Breast epithelium (tissue), 4 donors: Measurements from ENCODE around the gene STARD3. TPM values are rescaled to one million over a fixed set of nuclear protein-coding genes. Genes with fewer than 3 reads are reported as not detected.
A peak's percentile ranks its signal among the peaks of the same experiment; 100 is the strongest.

Experiments used
- DNase-seq, 2 donors: peaks; one replicate each; pipeline ENCODE4 v3.0.0-alpha.2; 2019; ENCODE audit warnings: low spot score in 2 of 2
- H3K27ac ChIP-seq, 2 donors: fragments of 200-600 bp; sonication (generic) in 1 of 2; one replicate each; pipeline ENCODE4 v1.5.1; 2016 to 2019; ENCODE audit warnings: mild to moderate bottlenecking in 1 of 2
- H3K27me3 ChIP-seq, 2 donors: fragments of 200-600 bp; sonication (generic) in 1 of 2; one replicate each; pipeline versions ENCODE4 v1.5.1 to v1.6.0; 2017 to 2019; ENCODE audit warnings: control low read depth in 1 of 2, mild to moderate bottlenecking in 1 of 2
- H3K36me3 ChIP-seq: fragments of 200-600 bp; one replicate; pipeline ENCODE4 v1.5.1; 2019
- H3K4me1 ChIP-seq, 2 donors: fragments of 200-600 bp; sonication (generic); one replicate each; pipeline ENCODE4 v1.5.1; 2016 to 2019; ENCODE audit warnings: control low read depth in 1 of 2
- H3K4me3 ChIP-seq, 3 donors: fragments of 200-600 bp; sonication (generic); 1 replicate in 2 of 3; 2 replicates in 1 of 3; pipeline ENCODE4 v1.5.1; 2016 to 2019; ENCODE audit warnings: mild to moderate bottlenecking in 3 of 3, moderate library complexity in 2 of 3
- H3K9me3 ChIP-seq, 2 donors: fragments of 200-600 bp; sonication (generic) in 1 of 2; one replicate each; pipeline ENCODE4 v1.5.1; 2016 to 2019; ENCODE audit warnings: control low read depth in 1 of 2
- POLR2A ChIP-seq: fragments of 450-650 bp; IDR thresholded peaks from one replicate; pipeline ENCODE4 v1.6.1; 2016; ENCODE audit warnings: antibody characterized with exemption, mild to moderate bottlenecking, moderate library complexity
- POLR2AphosphoS5 ChIP-seq, 3 donors: sonication (generic); formaldehyde crosslinking; IDR thresholded peaks; one replicate each; pipeline ENCODE4 v1.6.1; 2017; ENCODE audit warnings: antibody characterized with exemption in 3 of 3
- intact Hi-C: fragments of 100-400 bp; cut with DNase I; formaldehyde crosslinking; loops from one replicate; pipeline ENCODE4 v1.15.1; 2023; ENCODE audit warnings: low total_unique reads
- total RNA-seq, 3 donors: library from RNA; depleted of rRNA; stranded (reverse); fragments of >200 nt; gene quantifications; one replicate each; pipeline ENCODE4 v1.1.0, GENCODE V29; 2016
- TF ChIP-seq, protein P1 (sequence below), 3 donors: fragments of 450-650 bp; IDR thresholded peaks; one replicate each; pipeline ENCODE4 v1.5.1; 2016 to 2017; ENCODE audit warnings: antibody characterized with exemption in 3 of 3, mild to moderate bottlenecking in 3 of 3, moderate library complexity in 3 of 3

The STARD3 gene
- total RNA-seq, 3 donors from 2014 or later: 37.0 to 43.9 (median 42.0) TPM

DNA sequence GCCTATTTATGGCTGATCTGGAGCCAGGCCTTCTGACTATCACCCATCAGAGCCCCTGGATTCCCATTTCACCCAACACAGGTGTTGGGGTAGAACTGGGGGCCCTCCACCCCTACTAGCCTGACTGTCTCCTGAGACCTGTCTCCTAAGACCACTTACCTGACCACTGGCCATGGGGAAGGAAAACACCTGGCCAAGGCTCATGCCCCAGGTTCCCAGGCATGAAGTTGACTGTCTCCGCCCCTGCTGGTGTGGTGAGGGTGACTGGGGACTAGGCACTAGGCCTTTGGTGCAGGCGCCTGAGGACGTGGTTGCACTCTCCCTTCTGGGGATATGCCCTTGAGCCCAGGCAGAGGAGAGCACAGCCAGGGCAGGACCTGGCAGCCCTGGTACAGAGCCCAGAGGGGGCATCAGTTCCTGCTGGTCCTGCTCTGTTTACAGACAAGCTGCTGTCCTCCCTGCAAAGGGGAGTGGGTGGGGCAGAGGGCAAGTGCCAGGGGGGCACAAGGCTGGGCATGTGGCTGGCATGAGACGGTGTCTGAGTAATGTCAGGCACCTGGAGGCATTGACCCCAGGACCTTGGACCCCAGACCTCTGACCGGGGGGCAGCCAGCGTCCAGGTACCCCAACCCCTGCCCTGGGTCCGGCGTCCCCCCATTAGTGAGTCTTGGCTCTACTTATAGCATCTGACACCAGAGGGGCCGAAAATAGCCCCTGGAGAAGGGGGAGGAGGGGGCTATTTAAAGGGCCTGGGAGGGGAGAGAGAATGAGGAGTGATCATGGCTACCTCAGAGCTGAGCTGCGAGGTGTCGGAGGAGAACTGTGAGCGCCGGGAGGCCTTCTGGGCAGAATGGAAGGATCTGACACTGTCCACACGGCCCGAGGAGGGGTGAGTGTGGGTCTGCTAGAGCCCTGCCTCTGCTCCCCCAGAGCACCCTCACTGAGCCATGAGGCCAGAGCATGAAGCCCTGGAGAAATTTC, 27.9 kb downstream of the STARD3 start, which contains the start of gene TCAP:
Gene TCAP (plus strand): TSS at position 769 of the 981 bp plus-strand sequence. CDS start 11 bp downstream, at position 780.
- H3K4me1 ChIP-seq: peaks cover 16 to 34% of the 10 kb centered on the region in 2 donors
- H3K9me3 ChIP-seq: no peaks in the 10 kb centered on the region
- TF ChIP-seq POLR2AphosphoS5 (IDR thresholded peaks at IDR 0.05) (no peak), POLR2A (no peak)
- TF ChIP-seq, protein P1, sequence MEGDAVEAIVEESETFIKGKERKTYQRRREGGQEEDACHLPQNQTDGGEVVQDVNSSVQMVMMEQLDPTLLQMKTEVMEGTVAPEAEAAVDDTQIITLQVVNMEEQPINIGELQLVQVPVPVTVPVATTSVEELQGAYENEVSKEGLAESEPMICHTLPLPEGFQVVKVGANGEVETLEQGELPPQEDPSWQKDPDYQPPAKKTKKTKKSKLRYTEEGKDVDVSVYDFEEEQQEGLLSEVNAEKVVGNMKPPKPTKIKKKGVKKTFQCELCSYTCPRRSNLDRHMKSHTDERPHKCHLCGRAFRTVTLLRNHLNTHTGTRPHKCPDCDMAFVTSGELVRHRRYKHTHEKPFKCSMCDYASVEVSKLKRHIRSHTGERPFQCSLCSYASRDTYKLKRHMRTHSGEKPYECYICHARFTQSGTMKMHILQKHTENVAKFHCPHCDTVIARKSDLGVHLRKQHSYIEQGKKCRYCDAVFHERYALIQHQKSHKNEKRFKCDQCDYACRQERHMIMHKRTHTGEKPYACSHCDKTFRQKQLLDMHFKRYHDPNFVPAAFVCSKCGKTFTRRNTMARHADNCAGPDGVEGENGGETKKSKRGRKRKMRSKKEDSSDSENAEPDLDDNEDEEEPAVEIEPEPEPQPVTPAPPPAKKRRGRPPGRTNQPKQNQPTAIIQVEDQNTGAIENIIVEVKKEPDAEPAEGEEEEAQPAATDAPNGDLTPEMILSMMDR (IDR thresholded peaks at IDR 0.05): no peak
- H3K27me3 ChIP-seq: peaks cover 3 to 8% of the 10 kb centered on the region in 2 donors
- H3K4me3 ChIP-seq: no peak within 1 kb of the TSS
- peak within 1 kb of the TSS; percentile 68 to 76 for H3K27ac ChIP-seq
- no peak for DNase-seq
- intact Hi-C loops: loop anchor here (1.0 kb wide), 1 partner anchor 54 kb away; no protein-coding TSS in a partner anchor
- peaks cover 6% of the 10 kb centered on the region for H3K36me3 ChIP-seq

DNA sequence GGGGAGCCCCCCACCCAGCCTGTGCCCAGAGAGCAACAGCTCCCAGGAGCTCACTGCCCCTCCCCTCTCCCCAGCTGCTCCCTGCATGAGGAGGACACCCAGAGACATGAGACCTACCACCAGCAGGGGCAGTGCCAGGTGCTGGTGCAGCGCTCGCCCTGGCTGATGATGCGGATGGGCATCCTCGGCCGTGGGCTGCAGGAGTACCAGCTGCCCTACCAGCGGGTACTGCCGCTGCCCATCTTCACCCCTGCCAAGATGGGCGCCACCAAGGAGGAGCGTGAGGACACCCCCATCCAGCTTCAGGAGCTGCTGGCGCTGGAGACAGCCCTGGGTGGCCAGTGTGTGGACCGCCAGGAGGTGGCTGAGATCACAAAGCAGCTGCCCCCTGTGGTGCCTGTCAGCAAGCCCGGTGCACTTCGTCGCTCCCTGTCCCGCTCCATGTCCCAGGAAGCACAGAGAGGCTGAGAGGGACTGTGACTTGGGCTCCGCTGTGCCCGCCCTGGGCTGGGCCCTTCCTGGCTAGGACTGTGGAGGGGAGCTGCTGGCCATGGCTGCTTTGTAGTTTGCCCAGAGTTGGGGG, 28.8 kb downstream of the STARD3 start:
- Histone ChIP-seq H3K27ac (peak overlapping the region; percentile 68 to 76), H3K4me1 (peaks cover 16 to 34% of the 10 kb centered on the region in 2 donors), H3K9me3 (no peaks in the 10 kb centered on the region), H3K4me3 (no peak overlapping the region), H3K27me3 (peaks cover 3 to 12% of the 10 kb centered on the region in 2 donors), H3K36me3 (peaks cover 6% of the 10 kb centered on the region)
- TF ChIP-seq POLR2A (no peak), POLR2AphosphoS5 (IDR thresholded peaks at IDR 0.05) (peak in 2 of 3 donors; percentile 13 to 25)
- TF ChIP-seq, protein P1 (IDR thresholded peaks at IDR 0.05): peak in 2 of 3 donors; percentile 1 to 8
- no peak for DNase-seq
- intact Hi-C loops: no loop called here

DNA sequence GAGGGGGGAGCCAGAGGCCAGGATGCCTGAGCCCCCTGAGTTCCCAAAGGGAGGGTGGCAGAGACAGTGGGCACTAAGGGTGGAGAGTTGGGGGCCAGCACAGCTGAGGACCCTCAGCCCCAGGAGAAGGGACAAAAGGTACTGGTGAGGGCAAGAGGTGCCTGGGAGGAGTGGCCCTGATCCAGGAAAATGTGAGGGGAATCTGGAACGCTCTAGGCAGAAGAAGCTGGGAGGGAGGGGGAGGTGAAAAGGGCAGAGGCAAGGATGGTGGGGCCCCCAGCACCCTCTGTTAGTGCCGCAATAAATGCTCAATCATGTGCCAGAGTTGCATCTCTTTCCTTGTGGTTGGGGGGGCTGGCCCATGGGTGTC, 29.3 kb downstream of the STARD3 start:
- Histone ChIP-seq H3K36me3 (peaks cover 6% of the 10 kb centered on the region), H3K4me1 (peaks cover 16 to 34% of the 10 kb centered on the region in 2 donors), H3K9me3 (no peaks in the 10 kb centered on the region), H3K27me3 (peaks cover 3 to 12% of the 10 kb centered on the region in 2 donors), H3K4me3 (no peak overlapping the region), H3K27ac (peak overlapping the region; percentile 68 to 76)
- no peak for DNase-seq
- intact Hi-C loops: no loop called here
- TF ChIP-seq POLR2A (no peak), POLR2AphosphoS5 (IDR thresholded peaks at IDR 0.05) (no peak)

DNA sequence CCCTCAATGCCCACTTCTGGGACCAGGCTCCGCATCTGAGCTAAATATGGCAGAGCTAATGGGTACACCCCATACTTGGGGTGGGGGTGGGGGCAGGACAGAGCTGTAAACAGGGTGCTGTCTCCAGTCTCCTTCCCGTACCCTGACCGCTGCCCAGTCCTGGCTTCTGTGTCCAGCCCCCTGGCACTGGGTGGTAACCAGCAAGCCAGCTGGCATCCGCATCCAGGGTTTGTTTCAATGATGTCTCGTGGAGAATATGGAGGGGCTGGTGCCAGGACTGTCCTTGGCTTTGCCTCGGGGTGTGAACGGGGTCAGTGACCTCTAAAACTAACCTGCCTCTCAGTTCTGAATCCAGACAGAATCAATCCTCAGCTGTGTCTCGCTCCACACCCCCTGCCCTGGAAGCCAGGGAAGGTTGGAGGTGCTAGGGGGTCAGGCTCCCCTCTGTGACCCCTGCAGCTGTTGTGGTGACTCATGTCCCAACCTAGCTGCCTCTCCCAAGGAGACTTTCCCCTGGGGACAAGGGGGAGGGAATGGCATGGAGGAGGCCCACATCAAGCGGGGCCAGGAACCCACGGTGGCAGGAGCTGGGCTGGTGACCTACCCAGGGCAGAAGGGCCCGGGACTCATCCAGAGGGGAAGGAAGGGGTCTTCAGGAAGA, 29.8 kb downstream of the STARD3 start:
- H3K27ac ChIP-seq: peak overlapping the region; percentile 68 to 76
- H3K27me3 ChIP-seq: peaks cover 3 to 12% of the 10 kb centered on the region in 2 donors
- H3K36me3 ChIP-seq: peaks cover 2% of the 10 kb centered on the region
- intact Hi-C loops: no loop called here
- DNase-seq: no peak
- H3K4me1 ChIP-seq: peaks cover 16 to 34% of the 10 kb centered on the region in 2 donors
- peak in 1 of 3 donors; percentile 57 for TF ChIP-seq POLR2AphosphoS5 (IDR thresholded peaks at IDR 0.05)
- TF ChIP-seq, protein P1 (IDR thresholded peaks at IDR 0.05): no peak
- H3K4me3 ChIP-seq: peak overlapping the region in 2 of 3 donors; percentile 44 to 68
- no peaks in the 10 kb centered on the region for H3K9me3 ChIP-seq

DNA sequence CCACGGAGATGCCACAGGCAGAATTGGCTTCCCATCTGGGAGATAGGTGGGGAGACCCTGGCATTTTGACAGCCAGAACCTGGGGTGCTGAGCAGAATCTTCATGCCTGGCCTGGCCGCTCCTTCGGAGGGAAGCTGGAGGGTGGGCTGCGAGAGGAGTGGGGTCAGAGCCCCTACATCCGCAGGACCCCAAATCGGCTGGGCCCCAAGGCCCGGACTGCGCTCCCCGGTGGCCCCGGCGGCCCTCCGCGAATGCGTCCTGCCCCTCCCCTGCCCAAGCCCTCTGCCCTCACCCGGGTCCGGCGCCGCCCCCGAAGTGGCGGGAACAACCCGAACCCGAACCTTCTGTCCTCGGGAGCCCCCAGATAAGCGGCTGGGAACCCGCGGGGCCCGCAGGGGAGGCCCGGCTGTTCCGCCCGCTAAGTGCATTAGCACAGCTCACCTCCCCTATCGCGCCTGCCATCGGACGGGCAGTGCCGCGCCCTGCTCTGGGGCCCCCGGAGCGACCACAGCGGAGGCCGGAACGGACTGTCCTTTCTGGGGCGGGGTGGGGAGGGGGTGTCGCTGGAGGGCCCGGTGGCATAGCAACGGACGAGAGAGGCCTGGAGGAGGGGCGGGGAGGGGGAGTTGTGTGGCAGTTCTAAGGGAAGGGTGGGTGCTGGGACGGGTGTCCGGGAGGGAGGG, 30.5 kb downstream of the STARD3 start:
- intact Hi-C loops: no loop called here

More for the DNA sequence above, 30.5 kb downstream of the STARD3 start:
- Histone ChIP-seq H3K4me3 (peak overlapping the region; percentile 30 to 68 (median 44)), H3K4me1 (peaks cover 16 to 33% of the 10 kb centered on the region in 2 donors), H3K36me3 (no peaks in the 10 kb centered on the region), H3K27me3 (peaks cover 3 to 12% of the 10 kb centered on the region in 2 donors), H3K27ac (peak overlapping the region; percentile 68 to 76), H3K9me3 (no peaks in the 10 kb centered on the region)
- TF ChIP-seq, protein P1 (IDR thresholded peaks at IDR 0.05): no peak
- TF ChIP-seq POLR2A: no peak
- no peak for TF ChIP-seq POLR2AphosphoS5 (IDR thresholded peaks at IDR 0.05)
- no peak for DNase-seq
